Measurements from ENCODE around the gene MYO19.
"Not testable (repeated sequence)": the region's sequence is repeated elsewhere in the genome, so short reads cannot be mapped to it uniquely, and the experiment has no call there.

MYO19 gene

GRCh38 chr17:36459045-36459444 is 75.6 kb downstream of the MYO19 start:
- H3K4me1 ChIP-seq (ENCODE audit: control insufficient read depth, insufficient read depth, low read length), result no peaks in the 10 kb centered on the region
- H3K36me3 ChIP-seq (ENCODE audit: control insufficient read depth, insufficient read depth, low read length, severe bottlenecking), result no peaks in the 10 kb centered on the region
- H3K9me3 ChIP-seq (ENCODE audit: control insufficient read depth, low read length), result no peaks in the 10 kb centered on the region
- no peak overlapping the region for H3K4me3 ChIP-seq (ENCODE audit: low read length)
- H3K9ac ChIP-seq (ENCODE audit: low read length), result no peak overlapping the region
- no peak for DNase-seq (ENCODE audit: low read depth)
- peaks cover 23% of the 10 kb centered on the region for H3K27me3 ChIP-seq (replicated peaks; ENCODE audit: control insufficient read depth, insufficient read depth, low read length)

DNA sequence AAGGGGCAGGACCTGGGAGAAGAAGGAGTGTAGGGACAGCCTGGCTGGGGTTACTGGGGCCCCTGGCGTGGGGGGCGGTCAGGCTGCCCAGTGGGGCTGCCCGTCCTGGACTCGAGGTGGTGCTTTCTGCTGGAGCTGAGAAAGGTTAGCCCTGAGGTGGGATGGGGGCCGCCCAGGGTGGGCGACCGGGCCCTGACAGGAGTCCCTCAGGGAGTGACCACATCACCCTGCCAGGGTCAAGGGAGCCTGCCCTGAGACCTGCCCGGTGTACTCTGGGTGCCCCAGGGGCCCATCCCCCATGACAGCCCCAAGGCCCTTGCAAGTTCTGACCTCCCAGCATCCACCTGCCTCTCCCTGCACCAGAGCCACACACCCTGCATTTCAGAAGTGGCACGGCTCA is 77.0 kb downstream of the MYO19 start:
- H3K9ac ChIP-seq (ENCODE audit: low read length); DNase-seq (ENCODE audit: low read depth): not testable (repeated sequence)
- peaks cover 23% of the 10 kb centered on the region for H3K27me3 ChIP-seq (replicated peaks; ENCODE audit: control insufficient read depth, insufficient read depth, low read length)

GRCh38 chr17:36452888-36453287 is 81.8 kb downstream of the MYO19 start:
- H3K27me3 ChIP-seq (replicated peaks; ENCODE audit: control insufficient read depth, insufficient read depth, low read length); H3K4me1 ChIP-seq (ENCODE audit: control insufficient read depth, insufficient read depth, low read length); H3K4me3 ChIP-seq (ENCODE audit: low read length); H3K9me3 ChIP-seq (ENCODE audit: control insufficient read depth, low read length); H3K9ac ChIP-seq (ENCODE audit: low read length); H3K36me3 ChIP-seq (ENCODE audit: control insufficient read depth, insufficient read depth, low read length, severe bottlenecking); DNase-seq (ENCODE audit: low read depth): not testable (repeated sequence)

More for the DNA sequence above, 77.0 kb downstream of the MYO19 start:
- H3K4me1 ChIP-seq (ENCODE audit: control insufficient read depth, insufficient read depth, low read length); H3K9me3 ChIP-seq (ENCODE audit: control insufficient read depth, low read length); H3K36me3 ChIP-seq (ENCODE audit: control insufficient read depth, insufficient read depth, low read length, severe bottlenecking); H3K4me3 ChIP-seq (ENCODE audit: low read length): not testable (repeated sequence)

DNA sequence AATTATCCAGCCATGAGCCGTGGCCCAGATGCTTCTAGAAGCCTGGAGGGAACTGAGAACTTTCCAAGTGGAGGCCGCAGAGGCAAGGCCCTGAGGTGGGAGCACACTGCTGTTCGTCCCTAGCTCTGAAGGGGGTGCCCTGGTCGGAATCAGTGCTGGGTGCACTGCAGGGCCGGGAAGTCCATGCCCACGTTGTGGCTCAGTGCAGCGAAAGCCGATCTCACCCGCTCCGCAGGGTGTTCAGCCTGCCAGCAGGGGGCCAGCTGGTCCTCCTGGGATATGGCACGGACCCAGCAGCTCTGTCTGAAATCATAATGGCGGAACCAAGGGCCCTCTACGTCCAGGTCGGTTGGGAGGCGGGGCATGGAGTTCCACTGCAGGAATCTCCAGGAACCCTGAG is 84.7 kb downstream of the MYO19 start:
- H3K4me1 ChIP-seq (ENCODE audit: control insufficient read depth, insufficient read depth, low read length); H3K4me3 ChIP-seq (ENCODE audit: low read length); H3K9ac ChIP-seq (ENCODE audit: low read length); H3K27me3 ChIP-seq (replicated peaks; ENCODE audit: control insufficient read depth, insufficient read depth, low read length); DNase-seq (ENCODE audit: low read depth); H3K9me3 ChIP-seq (ENCODE audit: control insufficient read depth, low read length); H3K36me3 ChIP-seq (ENCODE audit: control insufficient read depth, insufficient read depth, low read length, severe bottlenecking): not testable (repeated sequence)
